ENCODE measurements around the gene KRT7.

Gene KRT7

DNA sequence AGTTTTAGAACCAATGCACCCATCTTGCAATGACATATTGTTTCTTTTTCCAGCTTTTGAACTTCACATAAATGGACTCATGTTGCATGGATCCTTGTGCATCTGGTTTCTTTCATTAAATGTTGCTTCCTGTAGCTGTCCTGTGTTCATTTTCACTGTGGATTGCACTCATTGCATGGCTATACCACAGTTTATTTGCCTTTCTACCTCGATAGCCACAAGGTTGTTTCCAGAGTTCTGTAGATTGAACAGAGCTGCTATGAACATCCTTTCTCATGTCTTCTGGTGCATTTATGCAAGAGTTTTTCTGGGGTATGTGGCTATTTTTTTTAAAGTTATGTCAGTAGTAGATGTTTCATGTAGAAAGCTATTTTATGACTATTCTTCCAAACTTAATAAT, 61.8 kb downstream of the KRT7 start:
- no peak for DNase-seq
- TF ChIP-seq GATA1 (IDR thresholded peaks at IDR 0.05; ENCODE audit: low read depth, low read length), result no peak
- no peak for TF ChIP-seq POLR2A (IDR thresholded peaks at IDR 0.05; ENCODE audit: low read length)

DNA sequence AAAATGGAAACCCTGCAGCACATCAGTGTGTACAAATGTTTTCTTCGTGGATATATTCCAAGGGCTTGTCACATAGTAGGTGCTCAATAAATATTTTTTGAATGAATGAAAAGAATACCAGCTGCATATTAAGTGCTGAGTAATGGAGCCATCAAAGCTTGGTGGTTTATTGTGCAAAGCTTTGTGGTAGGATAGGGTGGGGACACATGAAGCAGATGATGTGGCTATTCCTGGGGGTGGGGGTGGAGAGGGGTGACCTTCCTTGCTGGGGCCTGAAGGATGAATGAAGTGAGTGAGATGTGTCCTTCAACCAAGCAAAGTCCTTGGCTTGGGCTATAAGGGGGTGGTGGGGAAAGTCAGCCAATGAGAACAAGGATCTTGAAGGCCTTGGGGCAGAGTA, 62.6 kb downstream of the KRT7 start:
- no peak for TF ChIP-seq POLR2A (IDR thresholded peaks at IDR 0.05; ENCODE audit: low read length)
- TF ChIP-seq GATA1 (IDR thresholded peaks at IDR 0.05; ENCODE audit: low read depth, low read length), result no peak
- no peak for DNase-seq

DNA sequence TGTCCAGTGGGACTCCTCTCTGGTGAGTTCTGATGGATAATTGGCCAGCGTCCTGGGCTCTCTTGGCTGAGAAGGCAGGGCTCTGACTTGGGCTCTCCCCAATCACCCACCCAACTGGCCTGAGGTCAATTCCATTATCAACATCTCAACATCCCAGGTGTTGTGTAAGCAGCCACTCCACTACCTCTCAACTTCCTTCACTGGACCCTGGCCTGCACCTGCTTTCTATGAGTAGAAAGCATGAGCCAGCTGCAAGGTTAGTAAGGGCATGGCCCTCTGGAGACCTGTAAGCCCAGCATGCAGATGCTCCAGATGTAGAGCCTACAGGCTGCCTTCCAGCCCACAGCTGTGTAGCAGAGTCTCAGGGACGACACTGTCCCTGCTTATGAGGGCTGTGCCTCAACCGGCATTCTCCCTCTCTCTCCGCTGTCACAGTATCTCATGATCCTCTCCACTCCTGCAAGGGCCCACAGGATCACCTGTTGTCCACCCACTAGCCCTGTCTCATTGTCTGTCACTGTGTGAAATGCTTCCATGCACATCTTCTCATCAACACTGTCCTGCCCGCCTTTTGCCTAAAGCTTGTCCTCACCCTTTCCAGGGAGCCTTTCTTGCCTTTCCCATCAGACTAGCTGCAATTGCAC, 63.7 kb downstream of the KRT7 start:
- no peak for DNase-seq
- TF ChIP-seq GATA1 (IDR thresholded peaks at IDR 0.05; ENCODE audit: low read depth, low read length), result no peak
- no peak for TF ChIP-seq POLR2A (IDR thresholded peaks at IDR 0.05; ENCODE audit: low read length)
